Right lobe of liver (tissue), 6 donors: ENCODE data around the gene DNAJC10. TPM values are rescaled to one million over a fixed set of nuclear protein-coding genes. Genes with fewer than 3 reads are reported as not detected.

ENCODE experiments used
- ATAC-seq, 4 donors: fragments of 200-7000 bp; cut with Tn5 transposase; one replicate each; pipeline ENCODE4 v1.9.1; 2020; ENCODE audit warnings: mild to moderate bottlenecking in 4 of 4, moderate library complexity in 4 of 4
- DNase-seq, 3 donors: peaks; one replicate each; pipeline ENCODE4 v3.0.0-alpha.2; 2020
- H3K27ac ChIP-seq, 3 donors: fragments of 200-600 bp; one replicate each; pipeline ENCODE4 v1.8.0; 2022
- H3K27me3 ChIP-seq, 2 donors: fragments of 200-600 bp; one replicate each; pipeline ENCODE4 v1.8.0; 2022
- H3K36me3 ChIP-seq, 4 donors: fragments of 200-600 bp; sonication (generic) in 1 of 4; one replicate each; pipeline versions ENCODE4 v1.5.1 to v1.8.0; 2017 to 2022; ENCODE audit warnings: control low read depth in 1 of 4
- H3K4me1 ChIP-seq, 4 donors: fragments of 200-600 bp; sonication (generic) in 1 of 4; one replicate each; pipeline versions ENCODE4 v1.5.1 to v1.8.0; 2017 to 2022; ENCODE audit warnings: control low read depth in 1 of 4
- H3K4me3 ChIP-seq, 3 donors: fragments of 200-600 bp; one replicate each; pipeline ENCODE4 v1.8.0; 2022
- H3K9me3 ChIP-seq, 4 donors: fragments of 200-600 bp; sonication (generic) in 1 of 4; one replicate each; pipeline versions ENCODE4 v1.5.1 to v1.8.0; 2017 to 2022; ENCODE audit warnings: control low read depth in 1 of 4
- POLR2A ChIP-seq: fragments of 450-650 bp; IDR thresholded peaks from one replicate; pipeline ENCODE4 v1.6.1; 2017; ENCODE audit warnings: antibody characterized with exemption, mild to moderate bottlenecking
- WGBS: methylation state at CpG from one replicate; pipeline ENCODE4 v1.1.6; 2018; ENCODE audit warnings: low coverage, low lambda C conversion rate; ENCODE audit not compliant: insufficient coverage; ENCODE audit errors: missing lambda C conversion rate; 5-methylcytosine and 5-hydroxymethylcytosine counted together
- intact Hi-C, 2 donors: fragments of 100-400 bp; cut with DNase I; formaldehyde crosslinking; loops; one replicate each; pipeline versions ENCODE4 v1.11.2 to v1.14.1; 2022
- total RNA-seq, 6 experiments: library from RNA; depleted of rRNA in 2 of 6; stranded (reverse); fragments of >200 nt in 2 of 6; fragmentation: NEBNext Ultra II Directional in 3 of 6; extraction: Animal tissue kit (Norgen Biotek cat#: 25700) in 3 of 6; gene quantifications; one replicate each; pipeline versions ENCODE4 v1.1.0 to v1.2.4, GENCODE V29; 2016 to 2023
- TF ChIP-seq, protein P1 (sequence below), 4 donors: fragments of 200-600 bp in 3 of 4; fragments of 450-650 bp in 1 of 4; IDR thresholded peaks; one replicate each; pipeline versions ENCODE4 v1.5.1 to v1.8.0; 2016 to 2022; ENCODE audit warnings: antibody characterized with exemption in 4 of 4, mild to moderate bottlenecking in 2 of 4
- donor health status: DM: no; HTN: yes; CAD: no.
- donor health status: DM: no; HTN: no; CAD: no.
- donor health status: DM: no; HTN: no; CAD: no.
- donor health status: DM: no; HTN: yes; CAD: no.
- donor health status: DM: no; HTN: yes; CAD: no.

Gene DNAJC10
- total RNA-seq, 6 experiments from 2014 or later = 26.1 to 37.7 (median 33.0) TPM

DNA sequence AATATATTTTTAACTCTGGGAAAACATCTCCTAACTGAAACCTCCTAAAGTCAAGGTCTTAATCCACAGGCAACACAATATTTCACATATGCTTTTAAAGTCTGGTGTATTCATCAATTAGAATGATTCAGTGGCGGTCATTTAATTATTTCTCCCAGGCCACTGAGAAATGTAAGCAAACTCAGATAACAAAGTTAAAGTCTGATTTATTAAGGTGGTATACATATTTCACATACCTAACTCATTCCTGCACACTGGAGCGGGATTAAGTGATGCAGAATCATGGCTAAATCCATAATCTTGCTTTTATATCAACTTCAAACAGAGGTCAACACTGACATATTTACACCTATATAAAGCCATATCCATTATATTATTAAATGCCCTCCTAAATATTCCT is 106.7 kb downstream of the DNAJC10 start:
- H3K4me1 ChIP-seq = no peaks in the 10 kb centered on the region
- TF ChIP-seq POLR2A = no peak
- TF ChIP-seq, protein P1, sequence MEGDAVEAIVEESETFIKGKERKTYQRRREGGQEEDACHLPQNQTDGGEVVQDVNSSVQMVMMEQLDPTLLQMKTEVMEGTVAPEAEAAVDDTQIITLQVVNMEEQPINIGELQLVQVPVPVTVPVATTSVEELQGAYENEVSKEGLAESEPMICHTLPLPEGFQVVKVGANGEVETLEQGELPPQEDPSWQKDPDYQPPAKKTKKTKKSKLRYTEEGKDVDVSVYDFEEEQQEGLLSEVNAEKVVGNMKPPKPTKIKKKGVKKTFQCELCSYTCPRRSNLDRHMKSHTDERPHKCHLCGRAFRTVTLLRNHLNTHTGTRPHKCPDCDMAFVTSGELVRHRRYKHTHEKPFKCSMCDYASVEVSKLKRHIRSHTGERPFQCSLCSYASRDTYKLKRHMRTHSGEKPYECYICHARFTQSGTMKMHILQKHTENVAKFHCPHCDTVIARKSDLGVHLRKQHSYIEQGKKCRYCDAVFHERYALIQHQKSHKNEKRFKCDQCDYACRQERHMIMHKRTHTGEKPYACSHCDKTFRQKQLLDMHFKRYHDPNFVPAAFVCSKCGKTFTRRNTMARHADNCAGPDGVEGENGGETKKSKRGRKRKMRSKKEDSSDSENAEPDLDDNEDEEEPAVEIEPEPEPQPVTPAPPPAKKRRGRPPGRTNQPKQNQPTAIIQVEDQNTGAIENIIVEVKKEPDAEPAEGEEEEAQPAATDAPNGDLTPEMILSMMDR (IDR thresholded peaks at IDR 0.05) = no peak
- H3K4me3 ChIP-seq = no peak overlapping the region
- H3K9me3 ChIP-seq = no peaks in the 10 kb centered on the region
- H3K27ac ChIP-seq = no peak overlapping the region
- DNase-seq (no peak), ATAC-seq (no peak)
- 89% methylated on average over 2 of the region's 2 CpGs for WGBS
- intact Hi-C loops = no loop called here
- H3K27me3 ChIP-seq = no peaks in the 10 kb centered on the region
- no peaks in the 10 kb centered on the region for H3K36me3 ChIP-seq

DNA sequence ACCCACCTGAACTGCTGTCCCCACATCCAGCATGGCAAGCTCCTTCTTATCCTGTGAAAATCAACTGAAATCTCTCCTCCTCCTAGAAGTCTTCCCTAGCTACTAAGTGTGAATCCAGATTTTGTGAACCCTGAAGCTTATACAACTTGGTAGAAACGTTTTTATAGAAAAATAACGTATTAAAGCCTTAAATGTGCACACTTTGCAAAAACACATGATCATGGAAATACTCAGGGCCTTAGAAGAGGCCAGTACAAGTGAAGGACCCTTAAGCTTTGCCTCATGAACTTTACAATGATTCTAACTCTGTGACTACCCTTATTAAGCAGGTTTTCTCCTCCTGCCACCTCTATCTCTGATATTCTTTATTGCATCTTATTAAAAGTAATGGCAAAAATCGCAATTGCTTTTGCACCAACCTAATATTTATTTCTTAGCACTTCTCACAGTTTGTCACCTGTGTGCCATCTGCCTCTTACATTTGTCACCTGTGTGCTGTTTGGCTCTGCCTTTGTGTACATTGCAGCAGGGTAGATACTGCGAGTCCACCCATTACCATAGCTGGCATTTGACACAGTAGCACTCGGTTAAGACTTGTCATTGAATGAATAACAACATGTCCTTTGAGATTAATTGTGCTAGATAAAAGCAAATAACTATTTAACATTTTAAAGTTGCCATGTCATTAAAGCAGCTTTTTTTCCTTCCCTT is 108.2 kb downstream of the DNAJC10 start:
- ATAC-seq (no peak), DNase-seq (no peak)
- no peaks in the 10 kb centered on the region for H3K36me3 ChIP-seq
- no peaks in the 10 kb centered on the region for H3K4me1 ChIP-seq
- intact Hi-C loops = no loop called here
- H3K27ac ChIP-seq = no peak overlapping the region
- TF ChIP-seq, protein P1 (IDR thresholded peaks at IDR 0.05) = no peak
- TF ChIP-seq POLR2A = no peak
- H3K9me3 ChIP-seq = no peaks in the 10 kb centered on the region
- H3K4me3 ChIP-seq = no peak overlapping the region
- H3K27me3 ChIP-seq = no peaks in the 10 kb centered on the region
- WGBS = 59% methylated on average over 5 of the region's 5 CpGs

DNA sequence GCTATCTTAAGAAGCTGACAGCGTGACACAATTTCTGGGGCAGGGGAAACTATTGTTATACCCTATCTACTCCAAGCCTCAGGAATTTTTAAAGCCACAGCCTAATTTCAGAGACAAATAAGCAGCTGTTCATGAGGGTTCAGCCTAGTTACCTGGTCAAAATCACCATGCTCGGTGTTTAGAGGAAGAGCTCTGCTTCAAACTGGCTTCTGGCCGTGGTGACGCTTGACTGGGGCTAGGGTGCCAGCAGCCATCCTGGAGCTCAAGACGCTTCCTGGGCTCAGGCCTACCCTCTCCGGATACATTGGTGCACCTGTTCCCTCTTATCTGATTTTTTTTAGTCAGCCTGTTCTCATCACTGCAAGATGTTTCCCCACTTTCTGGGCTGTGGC is 108.7 kb downstream of the DNAJC10 start:
- Histone ChIP-seq H3K9me3 (no peaks in the 10 kb centered on the region), H3K4me3 (no peak overlapping the region), H3K27me3 (no peaks in the 10 kb centered on the region), H3K36me3 (no peaks in the 10 kb centered on the region), H3K4me1 (no peaks in the 10 kb centered on the region), H3K27ac (no peak overlapping the region)
- TF ChIP-seq, protein P1 (IDR thresholded peaks at IDR 0.05) = no peak
- TF ChIP-seq POLR2A = no peak
- intact Hi-C loops = no loop called here
- ATAC-seq (no peak), DNase-seq (no peak)
- WGBS = 65% methylated on average over 6 of the region's 6 CpGs

DNA sequence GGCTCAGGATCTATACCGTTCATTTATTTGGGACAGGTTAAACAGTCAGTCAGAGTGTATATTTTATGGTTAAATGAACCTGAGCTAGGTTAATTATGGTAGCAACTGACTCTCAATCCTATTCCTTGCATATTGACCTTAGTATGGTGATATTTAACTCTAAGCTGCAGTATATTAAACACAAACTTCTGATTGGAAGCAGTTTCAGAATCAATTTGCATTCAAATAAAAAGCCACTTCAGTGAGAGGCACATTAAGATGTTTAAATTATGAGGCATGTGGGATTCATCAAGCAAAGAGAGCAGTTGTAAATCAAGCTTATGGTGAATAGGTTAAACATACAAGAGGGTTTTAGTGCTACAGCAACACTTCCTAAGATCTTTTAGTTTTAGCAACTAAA is 110.0 kb downstream of the DNAJC10 start:
- no peak for ATAC-seq
- DNase-seq = no peak
- no peaks in the 10 kb centered on the region for H3K36me3 ChIP-seq
- no peaks in the 10 kb centered on the region for H3K27me3 ChIP-seq
- intact Hi-C loops = no loop called here
- H3K4me3 ChIP-seq = no peak overlapping the region
- H3K9me3 ChIP-seq = no peaks in the 10 kb centered on the region
- 76% methylated on average over 1 of the region's 1 CpG for WGBS
- TF ChIP-seq, protein P1 (IDR thresholded peaks at IDR 0.05) = no peak
- no peak for TF ChIP-seq POLR2A
- no peaks in the 10 kb centered on the region for H3K4me1 ChIP-seq
- H3K27ac ChIP-seq = no peak overlapping the region
